Smooth muscle cell (in vitro differentiated cells): ENCODE measurements around the gene SH2D6. TPM values are rescaled to one million over a fixed set of nuclear protein-coding genes. Genes with fewer than 3 reads are reported as not detected.

Experiments used
- DNase-seq: peaks from one replicate; lab custom pipeline; 2025; ENCODE audit not compliant: unreplicated experiment; lab: John Stamatoyannopoulos, UW
- H2AFZ ChIP-seq: fragments of 200-600 bp; sonication (generic); 2 replicates; pipeline ENCODE4 v1.6.0; 2016; ENCODE audit warnings: antibody characterized with exemption, low read depth, mild to moderate bottlenecking
- H3F3A ChIP-seq: fragments of 200-600 bp; sonication (generic); 2 replicates; pipeline ENCODE4 v1.6.0; 2017; ENCODE audit warnings: antibody characterized with exemption, low read depth
- H3K27ac ChIP-seq: fragments of 200-600 bp; sonication (generic); 2 replicates; pipeline ENCODE4 v1.5.1; 2016; ENCODE audit warnings: low read depth, mild to moderate bottlenecking
- H3K27me3 ChIP-seq: fragments of 200-600 bp; sonication (generic); 2 replicates; pipeline ENCODE4 v1.6.1; 2016; ENCODE audit warnings: low read depth, mild to moderate bottlenecking
- H3K36me3 ChIP-seq: fragments of 200-600 bp; sonication (generic); 2 replicates; pipeline ENCODE4 v1.5.1; 2016; ENCODE audit warnings: low read depth
- H3K4me1 ChIP-seq: fragments of 200-600 bp; sonication (generic); 2 replicates; pipeline ENCODE4 v1.5.1; 2016; ENCODE audit warnings: low read depth
- H3K4me2 ChIP-seq: fragments of 200-600 bp; sonication (generic); 2 replicates; pipeline ENCODE4 v1.6.0; 2016; ENCODE audit warnings: mild to moderate bottlenecking
- H3K4me3 ChIP-seq: fragments of 200-600 bp; sonication (generic); 2 replicates; pipeline ENCODE4 v1.5.1; 2016; ENCODE audit warnings: mild to moderate bottlenecking
- H3K79me2 ChIP-seq: fragments of 200-600 bp; sonication (generic); 2 replicates; pipeline ENCODE4 v1.6.0; 2016; ENCODE audit warnings: low read depth, mild to moderate bottlenecking
- H3K9ac ChIP-seq: fragments of 200-600 bp; sonication (generic); 2 replicates; pipeline ENCODE4 v1.6.0; 2016; ENCODE audit warnings: low read depth
- H3K9me3 ChIP-seq: fragments of 200-600 bp; sonication (generic); replicated peaks from 2 replicates; pipeline ENCODE4 v1.5.1; 2016; ENCODE audit warnings: low read depth
- H4K20me1 ChIP-seq: fragments of 200-600 bp; sonication (generic); 2 replicates; pipeline ENCODE4 v1.6.0; 2016; ENCODE audit warnings: low read depth
- CTCF ChIP-seq: fragments of 200-600 bp; sonication (generic); IDR thresholded peaks from 2 replicates; pipeline ENCODE4 v1.5.1; 2017; ENCODE audit warnings: borderline replicate concordance, mild to moderate bottlenecking, antibody characterized with exemption; ENCODE audit not compliant: insufficient read depth, poor library complexity, severe bottlenecking
- WGBS: methylation state at CpG from one replicate; pipeline ENCODE4 v1.1.7; 2016; ENCODE audit warnings: low lambda C conversion rate; 5-methylcytosine and 5-hydroxymethylcytosine counted together
- polyA plus RNA-seq: library from polyadenylated mRNA; unstranded; fragments of >200 nt; fragmentation: Nextera tagmentation; extraction: Ambion mirVana; gene quantifications from 2 replicates; pipeline ENCODE4 v1.2.1, GENCODE V29; 2016
- total RNA-seq: library from RNA; depleted of rRNA; stranded (reverse); fragments of >200 nt; gene quantifications from 2 replicates; pipeline ENCODE4 v1.2.3, GENCODE V29; 2014

Gene SH2D6
- total and polyA plus RNA-seq, 2 experiments from 2014 or later: not detected

DNA sequence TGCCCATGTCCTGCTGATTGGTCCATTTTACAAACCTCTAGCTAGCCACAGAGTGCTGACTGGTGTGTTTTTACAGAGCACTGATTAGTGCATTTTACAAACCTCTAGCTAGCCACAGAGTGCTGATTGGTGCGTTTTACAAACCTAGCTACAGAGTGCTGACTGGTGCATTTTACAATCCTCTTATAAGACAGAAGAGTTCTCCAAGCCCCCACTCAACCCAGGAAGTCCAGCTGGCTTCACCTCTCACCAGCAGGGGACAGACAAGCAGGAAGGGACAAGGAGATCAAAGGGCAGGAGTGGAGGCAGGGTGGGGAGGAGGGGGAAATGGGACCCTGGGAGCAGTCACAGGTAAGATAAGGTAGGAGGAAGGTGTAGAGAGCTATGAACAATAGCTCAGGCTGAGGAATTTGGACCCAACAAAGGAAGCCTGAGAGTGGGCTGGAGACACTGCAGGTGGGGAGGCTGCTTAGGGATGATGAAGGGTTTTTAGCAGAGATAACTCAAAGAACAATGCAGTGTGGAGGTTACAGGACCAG is 37.1 kb downstream of the SH2D6 start:
- H3F3A ChIP-seq: no peaks in the 10 kb centered on the region
- H3K9me3 ChIP-seq: no peaks in the 10 kb centered on the region
- no peak overlapping the region for H2AFZ ChIP-seq
- no peak overlapping the region for H3K27ac ChIP-seq
- no peaks in the 10 kb centered on the region for H4K20me1 ChIP-seq
- no peak for DNase-seq
- H3K4me1 ChIP-seq: no peaks in the 10 kb centered on the region
- no peak overlapping the region for H3K9ac ChIP-seq
- no peaks in the 10 kb centered on the region for H3K79me2 ChIP-seq
- H3K36me3 ChIP-seq: no peaks in the 10 kb centered on the region
- TF ChIP-seq CTCF: no peak
- H3K4me2 ChIP-seq: no peak overlapping the region
- no peaks in the 10 kb centered on the region for H3K27me3 ChIP-seq
- 75% methylated on average over 1 of the region's 1 CpG for WGBS
- H3K4me3 ChIP-seq: no peak overlapping the region

DNA sequence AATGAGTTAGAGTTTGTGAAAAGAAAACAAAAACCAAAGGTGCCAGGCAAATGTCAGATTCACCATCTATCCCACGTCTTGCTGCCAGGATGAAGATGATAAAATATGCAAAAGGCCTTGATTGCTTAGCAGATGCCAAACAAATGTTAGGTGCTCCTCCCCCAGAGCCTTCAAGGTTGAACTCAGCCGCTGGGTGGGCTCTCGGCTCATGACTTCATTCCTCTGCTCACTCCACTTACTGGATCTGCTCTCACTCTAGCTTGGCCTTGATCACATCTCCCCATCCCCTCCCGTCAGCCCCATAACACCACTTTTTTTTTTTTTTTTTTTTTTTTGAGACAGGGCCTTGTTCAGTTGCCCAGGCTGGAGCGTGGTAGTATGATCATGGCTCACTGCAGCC is 38.5 kb downstream of the SH2D6 start:
- H3K36me3 ChIP-seq: no peaks in the 10 kb centered on the region
- no peaks in the 10 kb centered on the region for H3F3A ChIP-seq
- no peak overlapping the region for H2AFZ ChIP-seq
- H3K9ac ChIP-seq: no peak overlapping the region
- H3K27me3 ChIP-seq: no peaks in the 10 kb centered on the region
- no peak overlapping the region for H3K4me3 ChIP-seq
- no peak for DNase-seq
- no peaks in the 10 kb centered on the region for H4K20me1 ChIP-seq
- H3K9me3 ChIP-seq: no peaks in the 10 kb centered on the region
- H3K79me2 ChIP-seq: no peaks in the 10 kb centered on the region
- WGBS: 62% methylated on average over 5 of the region's 5 CpGs
- no peak overlapping the region for H3K27ac ChIP-seq
- H3K4me2 ChIP-seq: no peak overlapping the region
- H3K4me1 ChIP-seq: no peaks in the 10 kb centered on the region
- TF ChIP-seq CTCF: no peak

DNA sequence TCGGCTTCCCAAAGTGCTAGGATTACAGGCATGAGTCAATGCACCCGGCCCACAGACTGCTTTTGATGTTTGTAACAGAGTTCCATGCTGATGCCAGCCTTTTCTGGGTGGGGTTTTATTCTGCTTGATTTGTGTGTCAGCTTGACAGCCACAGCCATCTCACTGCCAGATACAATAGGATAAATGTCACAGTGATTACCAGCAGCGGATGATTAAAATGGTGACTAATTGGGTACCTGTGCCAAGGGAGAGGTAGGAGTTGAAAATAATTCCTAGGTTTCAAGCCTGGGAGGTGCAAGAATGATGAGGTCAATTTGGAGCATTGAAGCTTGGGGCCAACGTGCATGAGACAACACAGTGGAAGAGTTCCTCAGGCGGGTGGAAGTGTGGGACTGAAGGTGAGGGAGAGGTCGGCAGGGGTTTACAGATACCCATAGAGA is 39.4 kb downstream of the SH2D6 start:
- no peaks in the 10 kb centered on the region for H3K79me2 ChIP-seq
- H3K27me3 ChIP-seq: no peaks in the 10 kb centered on the region
- H3K9ac ChIP-seq: no peak overlapping the region
- 72% methylated on average over 6 of the region's 6 CpGs for WGBS
- H3K4me2 ChIP-seq: no peak overlapping the region
- no peaks in the 10 kb centered on the region for H3K9me3 ChIP-seq
- H4K20me1 ChIP-seq: no peaks in the 10 kb centered on the region
- H3K4me1 ChIP-seq: no peaks in the 10 kb centered on the region
- H3K36me3 ChIP-seq: no peaks in the 10 kb centered on the region
- no peak for TF ChIP-seq CTCF
- no peak for DNase-seq
- H3K27ac ChIP-seq: no peak overlapping the region
- no peaks in the 10 kb centered on the region for H3F3A ChIP-seq
- no peak overlapping the region for H2AFZ ChIP-seq
- H3K4me3 ChIP-seq: no peak overlapping the region

- WGBS: 61% methylated on average over 12 of the region's 12 CpGs
- Histone ChIP-seq H3K4me1 (no peaks in the 10 kb centered on the region), H3K9me3 (no peaks in the 10 kb centered on the region), H4K20me1 (no peaks in the 10 kb centered on the region), H3K36me3 (no peaks in the 10 kb centered on the region), H2AFZ (no peak overlapping the region), H3K4me2 (no peak overlapping the region), H3K4me3 (no peak overlapping the region), H3K27me3 (no peaks in the 10 kb centered on the region), H3F3A (no peaks in the 10 kb centered on the region), H3K9ac (no peak overlapping the region), H3K79me2 (no peaks in the 10 kb centered on the region), H3K27ac (no peak overlapping the region)
- no peak for DNase-seq
- no peak for TF ChIP-seq CTCF
Measured at GRCh38 chr2:85458601-85459563, 40.4 kb downstream of the SH2D6 start.
